HCT116 (cell line): ENCODE data around the gene SLC6A19.

Source experiments
- ATF3 ChIP-seq: IDR thresholded peaks from 2 replicates; pipeline ENCODE4 v1.6.1; 2012
- CEBPB ChIP-seq: IDR thresholded peaks from 2 replicates; pipeline ENCODE4 v1.6.1; 2012; ENCODE audit warnings: low read depth
- EGR1 ChIP-seq: IDR thresholded peaks from 2 replicates; pipeline ENCODE4 v1.6.1; 2012; ENCODE audit warnings: low read depth
- EZH2 ChIP-seq: fragments of 200-600 bp; sonication (generic); IDR thresholded peaks from 2 replicates; pipeline ENCODE4 v1.6.1; 2017; ENCODE audit warnings: antibody characterized with exemption, mixed run types
- EZH2phosphoT487 ChIP-seq: fragments of 200-600 bp; IDR thresholded peaks from 2 replicates; pipeline ENCODE4 v1.6.1; 2018; ENCODE audit warnings: antibody characterized with exemption, borderline replicate concordance
- MAX ChIP-seq: IDR thresholded peaks from 2 replicates; pipeline ENCODE4 v1.6.1; 2012
- POLR2A ChIP-seq: IDR thresholded peaks from 2 replicates; pipeline ENCODE4 v1.7.0; 2011; ENCODE audit warnings: borderline replicate concordance; ENCODE audit not compliant: insufficient read depth, insufficient read length; ENCODE audit errors: extremely low read depth
- POLR2AphosphoS5 ChIP-seq: IDR thresholded peaks from 2 replicates; pipeline ENCODE4 v1.6.1; 2011; ENCODE audit warnings: mild to moderate bottlenecking, low read depth, low read length, moderate library complexity
- SIN3A ChIP-seq: IDR thresholded peaks from 2 replicates; pipeline ENCODE4 v1.6.1; 2012; ENCODE audit warnings: low read depth
- TF ChIP-seq, protein P1 (sequence below), 3 experiments: fragments of 200-600 bp in 1 of 3; sonication (generic) in 1 of 3; IDR thresholded peaks in 2 of 3; conservative IDR thresholded peaks in 1 of 3; 2 replicates each; pipeline ENCODE4 v1.5.1; 2012 to 2017; ENCODE audit warnings: low read depth in 2 of 3, low read length in 2 of 3, antibody characterized with exemption in 1 of 3, borderline replicate concordance in 1 of 3, control low read depth in 1 of 3, mild to moderate bottlenecking in 1 of 3, mixed read lengths in 1 of 3, mixed run types in 1 of 3, moderate library complexity in 1 of 3; ENCODE audit not compliant: insufficient read depth in 1 of 3

- TF ChIP-seq POLR2A = no peak
- no peak for TF ChIP-seq ATF3
- no peak for TF ChIP-seq EZH2
- TF ChIP-seq, protein P1, sequence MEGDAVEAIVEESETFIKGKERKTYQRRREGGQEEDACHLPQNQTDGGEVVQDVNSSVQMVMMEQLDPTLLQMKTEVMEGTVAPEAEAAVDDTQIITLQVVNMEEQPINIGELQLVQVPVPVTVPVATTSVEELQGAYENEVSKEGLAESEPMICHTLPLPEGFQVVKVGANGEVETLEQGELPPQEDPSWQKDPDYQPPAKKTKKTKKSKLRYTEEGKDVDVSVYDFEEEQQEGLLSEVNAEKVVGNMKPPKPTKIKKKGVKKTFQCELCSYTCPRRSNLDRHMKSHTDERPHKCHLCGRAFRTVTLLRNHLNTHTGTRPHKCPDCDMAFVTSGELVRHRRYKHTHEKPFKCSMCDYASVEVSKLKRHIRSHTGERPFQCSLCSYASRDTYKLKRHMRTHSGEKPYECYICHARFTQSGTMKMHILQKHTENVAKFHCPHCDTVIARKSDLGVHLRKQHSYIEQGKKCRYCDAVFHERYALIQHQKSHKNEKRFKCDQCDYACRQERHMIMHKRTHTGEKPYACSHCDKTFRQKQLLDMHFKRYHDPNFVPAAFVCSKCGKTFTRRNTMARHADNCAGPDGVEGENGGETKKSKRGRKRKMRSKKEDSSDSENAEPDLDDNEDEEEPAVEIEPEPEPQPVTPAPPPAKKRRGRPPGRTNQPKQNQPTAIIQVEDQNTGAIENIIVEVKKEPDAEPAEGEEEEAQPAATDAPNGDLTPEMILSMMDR (IDR thresholded peaks at IDR 0.05 in 2 of 3, conservative IDR thresholded peaks at IDR 0.05 in 1 of 3; ENCODE audit: borderline replicate concordance in 1 of 3, insufficient read depth in 1 of 3, low read depth in 2 of 3, low read length in 2 of 3) = no peak
- TF ChIP-seq EGR1 = no peak
- no peak for TF ChIP-seq SIN3A
- no peak for TF ChIP-seq POLR2AphosphoS5
- no peak for TF ChIP-seq EZH2phosphoT487
- no peak for TF ChIP-seq MAX
- TF ChIP-seq CEBPB = no peak
Measured at GRCh38 chr5:1265461-1266455, 64.4 kb downstream of the SLC6A19 start.
